GM13976 (cell line): ENCODE measurements around the gene TFAP2A.
A peak's percentile ranks its signal among the peaks of the same experiment; 100 is the strongest.

Experiments
- DNase-seq: peaks from one replicate; pipeline ENCODE4 v3.0.0; 2012; ENCODE audit warnings: low spot score
- CTCF ChIP-seq: IDR thresholded peaks from 2 replicates; pipeline ENCODE4 v1.5.1; 2012; ENCODE audit warnings: borderline replicate concordance, mild to moderate bottlenecking; ENCODE audit not compliant: insufficient read depth; ENCODE audit errors: extremely low read depth, missing control alignments, control extremely low read depth
- in situ Hi-C: fragments of 300-500 bp; cut with MboI; formaldehyde crosslinking; loops from one replicate; pipeline ENCODE4 v1.12.0; 2022; ENCODE audit warnings: low sequenced_read_pairs, mixed read lengths, inconsistent platforms; ENCODE audit not compliant: unreplicated experiment

TFAP2A gene

GRCh38 chr6:10426781-10427279, 12.0 kb upstream of the TFAP2A start:
- no peak for TF ChIP-seq CTCF
- DNase-seq, result no peak
- in situ Hi-C loops, result loop anchor here (25.0 kb wide), 1 partner anchor 1440 kb away; no protein-coding TSS in a partner anchor

GRCh38 chr6:10425975-10426780, 11.3 kb upstream of the TFAP2A start:
- no peak for TF ChIP-seq CTCF
- peak; percentile 72 for DNase-seq
- in situ Hi-C loops, result loop anchor here (25.0 kb wide), 1 partner anchor 1439 kb away; no protein-coding TSS in a partner anchor

GRCh38 chr6:10425176-10425974, 10.5 kb upstream of the TFAP2A start:
- no peak for DNase-seq
- no peak for TF ChIP-seq CTCF
- in situ Hi-C loops, result loop anchor here (25.0 kb wide), 1 partner anchor 1438 kb away; no protein-coding TSS in a partner anchor

- TF ChIP-seq CTCF, result no peak
- DNase-seq, result peak; percentile 23
- in situ Hi-C loops, result loop anchor here (25.0 kb wide), 1 partner anchor 887 kb away; no protein-coding TSS in a partner anchor
Measured at GRCh38 chr6:10424040-10424439, 9.2 kb upstream of the TFAP2A start.

GRCh38 chr6:10422737-10423034, 7.8 kb upstream of the TFAP2A start:
- TF ChIP-seq CTCF, result no peak
- in situ Hi-C loops, result loop anchor here (25.0 kb wide), 1 partner anchor 885 kb away; no protein-coding TSS in a partner anchor
- peak; percentile 19 for DNase-seq

- peak; percentile 24 for DNase-seq
- in situ Hi-C loops, result loop anchor here (25.0 kb wide), 1 partner anchor 885 kb away; no protein-coding TSS in a partner anchor
- TF ChIP-seq CTCF, result no peak
Measured at GRCh38 chr6:10421921-10422736, 7.3 kb upstream of the TFAP2A start.
